Mesodermal cell (in vitro differentiated cells): ENCODE data around the gene SCRN2.

ENCODE experiments used
- H3K27ac ChIP-seq: 2 replicates; pipeline ENCODE4 v1.7.0; 2013; ENCODE audit warnings: mild to moderate bottlenecking, low read depth, low read length, moderate library complexity; ENCODE audit not compliant: severe bottlenecking
- H3K36me3 ChIP-seq: 2 replicates; pipeline ENCODE4 v1.7.1; 2013; ENCODE audit warnings: mild to moderate bottlenecking, low read length, moderate library complexity; ENCODE audit not compliant: control insufficient read depth, insufficient read depth
- H3K4me1 ChIP-seq: one replicate; pipeline ENCODE4 v1.7.1; 2013; ENCODE audit warnings: mild to moderate bottlenecking, low read length; ENCODE audit not compliant: insufficient read depth, control insufficient read depth, poor library complexity, severe bottlenecking
- H3K4me3 ChIP-seq: 2 replicates; pipeline ENCODE4 v1.7.0; 2013; ENCODE audit warnings: low read length, control low read depth, mild to moderate bottlenecking; ENCODE audit not compliant: insufficient read depth, poor library complexity, severe bottlenecking; ENCODE audit errors: extremely low read depth
- H3K9me3 ChIP-seq: 2 replicates; pipeline ENCODE4 v1.7.1; 2013; ENCODE audit warnings: mild to moderate bottlenecking, low read length, moderate library complexity; ENCODE audit not compliant: control insufficient read depth
- WGBS, 2 experiments: methylation state at CpG; one replicate each; pipeline ENCODE4 v1.1.5; 2013; ENCODE audit warnings: missing lambda C conversion rate in 2 of 2; ENCODE audit not compliant: insufficient coverage in 2 of 2; 5-methylcytosine and 5-hydroxymethylcytosine counted together

The SCRN2 gene

DNA sequence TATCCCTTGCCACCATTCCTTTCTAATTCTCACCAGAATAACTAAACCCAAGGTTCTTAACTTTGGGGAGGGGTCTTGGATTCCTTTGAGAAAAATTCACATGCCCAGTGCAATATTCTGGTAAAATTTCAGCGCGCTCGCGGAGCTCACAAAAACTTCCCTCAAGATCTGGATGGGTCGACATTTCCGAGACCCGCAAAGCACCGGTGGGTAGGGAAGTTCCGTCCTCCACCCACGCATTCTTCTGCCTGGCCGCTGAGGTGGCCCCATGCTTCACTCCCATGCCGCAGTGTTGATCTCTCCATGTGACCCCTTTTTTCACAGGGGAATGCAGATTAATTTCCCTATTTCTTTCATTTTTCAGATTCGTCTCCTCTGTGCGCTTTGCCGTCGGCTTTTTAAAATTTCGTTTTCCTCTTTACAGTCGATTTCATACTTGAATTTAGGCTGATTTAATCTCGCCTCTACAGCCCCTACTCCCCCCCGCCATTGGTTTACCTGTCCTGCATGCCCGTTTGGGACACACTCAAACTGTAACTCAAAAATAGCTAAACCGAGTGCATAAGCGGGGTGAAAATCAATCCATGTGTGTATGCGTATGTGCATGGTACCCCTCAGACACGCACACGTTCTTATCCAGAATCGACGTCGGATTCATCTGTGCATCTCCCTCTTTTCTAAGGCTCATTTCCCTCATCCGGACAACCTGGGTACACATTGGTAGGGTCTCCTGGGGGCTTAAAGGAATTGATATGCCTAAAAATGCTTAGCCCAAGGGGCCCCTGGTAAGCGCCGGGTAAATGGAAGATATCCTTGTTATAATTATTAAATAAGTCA is 11.3 kb upstream of the SCRN2 start:
- 35 to 50% methylated on average over 22 to 30 of the region's 32 CpGs for WGBS, 2 experiments
- Histone ChIP-seq H3K4me1 (peaks cover 47% of the 10 kb centered on the region), H3K36me3 (peaks cover 4% of the 10 kb centered on the region), H3K27ac (no peak overlapping the region), H3K4me3 (peak overlapping the region; percentile 57), H3K9me3 (no peaks in the 10 kb centered on the region)

DNA sequence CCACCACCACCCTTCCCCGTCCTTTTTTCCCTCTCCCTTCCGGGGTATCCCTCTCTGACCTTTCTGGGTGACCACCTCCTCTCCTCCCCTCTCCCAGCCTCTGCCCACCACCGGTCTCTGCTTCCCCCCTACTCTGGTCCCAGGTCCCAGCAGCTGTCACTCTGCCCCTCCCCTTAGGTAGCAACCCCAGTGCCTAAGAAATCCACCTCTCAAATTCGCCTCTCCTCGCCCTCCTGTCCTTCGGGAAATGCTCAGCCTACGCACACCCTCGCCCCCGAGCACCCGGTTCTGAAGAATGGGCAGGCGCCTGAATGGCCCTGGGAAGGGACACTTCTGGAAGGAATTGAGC is 10.7 kb upstream of the SCRN2 start:
- WGBS, 2 experiments: 0 to 5% methylated on average over 3 to 6 of the region's 11 CpGs
- no peaks in the 10 kb centered on the region for H3K9me3 ChIP-seq
- H3K4me3 ChIP-seq: peak overlapping the region; percentile 57
- H3K36me3 ChIP-seq: peaks cover 9% of the 10 kb centered on the region
- peaks cover 51% of the 10 kb centered on the region for H3K4me1 ChIP-seq
- H3K27ac ChIP-seq: no peak overlapping the region

DNA sequence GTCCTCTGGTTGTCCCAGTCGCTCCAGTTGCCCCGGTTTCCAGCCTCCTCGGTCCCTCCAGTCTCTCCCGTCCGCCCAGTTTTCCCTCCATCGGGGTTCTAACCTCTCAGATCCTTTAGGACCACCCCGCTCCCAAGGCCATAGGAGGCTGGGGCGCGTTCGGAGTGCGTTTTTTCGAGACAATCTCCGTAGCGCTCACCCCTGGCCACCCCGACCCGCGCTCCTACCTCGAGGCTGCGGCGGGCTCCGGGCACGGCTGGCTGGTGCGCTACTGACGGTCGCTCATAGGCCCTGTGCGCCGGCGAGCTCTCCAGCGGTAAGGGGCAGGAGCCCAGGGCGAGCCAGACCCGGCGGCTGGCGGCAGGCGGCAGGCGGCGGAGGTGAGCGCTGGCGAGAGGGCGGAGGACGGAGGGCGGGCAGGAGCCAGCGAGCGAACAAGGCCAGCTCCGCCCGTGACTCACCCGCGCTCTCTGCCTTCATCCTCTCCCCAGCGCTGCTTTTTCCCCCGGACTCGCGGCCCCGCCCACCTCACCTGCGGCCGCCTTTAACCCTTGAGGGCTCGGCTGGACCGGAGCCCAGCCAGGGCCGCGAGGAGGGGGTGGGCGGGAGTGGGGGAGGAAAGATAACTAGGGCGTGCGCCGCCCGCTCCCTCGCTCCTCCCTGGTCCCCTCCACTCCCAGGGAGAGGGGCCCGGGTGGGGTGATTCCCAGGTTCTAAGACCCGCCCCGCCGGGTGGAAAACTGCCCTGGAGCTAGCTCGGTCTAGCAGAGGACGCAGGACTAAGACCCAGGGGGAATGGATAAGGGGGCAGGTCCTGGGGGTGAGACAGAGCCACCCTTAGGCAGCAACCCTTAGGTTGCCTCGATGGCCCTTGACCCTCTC is 9.9 kb upstream of the SCRN2 start, which contains the start of gene SP6:
TSS of gene SP6 (minus strand) at position 472 of the 882 bp plus-strand sequence. CDS start 2,734 bp downstream, outside the sequence.
- Histone ChIP-seq H3K9me3 (no peaks in the 10 kb centered on the region), H3K36me3 (peaks cover 13% of the 10 kb centered on the region), H3K27ac (peak within 1 kb of the TSS; percentile 23), H3K4me1 (peaks cover 49% of the 10 kb centered on the region), H3K4me3 (peak within 1 kb of the TSS; percentile 57)
- WGBS, 2 experiments: 2% methylated on average over 39 to 52 of the region's 71 CpGs

DNA sequence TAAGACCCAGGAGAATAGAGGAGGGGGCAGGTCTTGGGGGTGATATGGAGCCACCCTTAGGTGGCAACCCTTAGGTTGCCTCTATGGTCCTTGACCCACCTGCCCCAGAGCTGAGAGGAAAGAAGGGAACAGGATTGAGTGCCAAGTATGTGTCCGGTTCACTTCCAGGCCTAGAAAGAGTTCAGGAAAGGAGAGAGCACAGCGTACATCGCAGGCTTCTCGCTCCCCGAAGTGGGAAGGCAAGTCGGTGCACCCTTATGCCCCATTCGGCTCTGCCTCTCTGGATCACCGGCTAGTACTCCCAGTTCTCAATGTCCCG is 9.3 kb upstream of the SCRN2 start:
- Histone ChIP-seq H3K27ac (no peak overlapping the region), H3K36me3 (peaks cover 13% of the 10 kb centered on the region), H3K4me1 (peaks cover 49% of the 10 kb centered on the region), H3K4me3 (peak overlapping the region; percentile 57), H3K9me3 (no peaks in the 10 kb centered on the region)
- WGBS, 2 experiments: 13 to 14% methylated on average over 9 of the region's 9 CpGs

DNA sequence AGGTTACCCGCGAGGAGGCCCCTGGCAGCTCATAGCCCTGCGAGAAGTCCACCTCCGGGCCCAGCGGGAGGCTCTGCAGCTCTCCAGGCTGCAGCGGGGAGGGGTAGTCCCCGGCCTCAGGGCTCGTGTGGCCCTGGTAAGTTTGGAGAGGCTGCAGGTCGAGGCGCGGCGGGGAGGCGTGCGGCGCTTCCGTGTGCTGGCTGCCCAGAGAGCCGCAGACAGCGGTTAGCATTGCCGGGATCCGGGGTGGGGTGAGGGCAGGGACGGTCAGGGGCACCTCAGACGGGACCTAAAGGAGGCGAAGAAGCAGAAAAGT is 7.1 kb upstream of the SCRN2 start:
- Histone ChIP-seq H3K36me3 (peaks cover 13% of the 10 kb centered on the region), H3K4me1 (peaks cover 55% of the 10 kb centered on the region), H3K4me3 (no peak overlapping the region), H3K9me3 (no peaks in the 10 kb centered on the region), H3K27ac (no peak overlapping the region)
- 29 to 34% methylated on average over 7 to 17 of the region's 23 CpGs for WGBS, 2 experiments

DNA sequence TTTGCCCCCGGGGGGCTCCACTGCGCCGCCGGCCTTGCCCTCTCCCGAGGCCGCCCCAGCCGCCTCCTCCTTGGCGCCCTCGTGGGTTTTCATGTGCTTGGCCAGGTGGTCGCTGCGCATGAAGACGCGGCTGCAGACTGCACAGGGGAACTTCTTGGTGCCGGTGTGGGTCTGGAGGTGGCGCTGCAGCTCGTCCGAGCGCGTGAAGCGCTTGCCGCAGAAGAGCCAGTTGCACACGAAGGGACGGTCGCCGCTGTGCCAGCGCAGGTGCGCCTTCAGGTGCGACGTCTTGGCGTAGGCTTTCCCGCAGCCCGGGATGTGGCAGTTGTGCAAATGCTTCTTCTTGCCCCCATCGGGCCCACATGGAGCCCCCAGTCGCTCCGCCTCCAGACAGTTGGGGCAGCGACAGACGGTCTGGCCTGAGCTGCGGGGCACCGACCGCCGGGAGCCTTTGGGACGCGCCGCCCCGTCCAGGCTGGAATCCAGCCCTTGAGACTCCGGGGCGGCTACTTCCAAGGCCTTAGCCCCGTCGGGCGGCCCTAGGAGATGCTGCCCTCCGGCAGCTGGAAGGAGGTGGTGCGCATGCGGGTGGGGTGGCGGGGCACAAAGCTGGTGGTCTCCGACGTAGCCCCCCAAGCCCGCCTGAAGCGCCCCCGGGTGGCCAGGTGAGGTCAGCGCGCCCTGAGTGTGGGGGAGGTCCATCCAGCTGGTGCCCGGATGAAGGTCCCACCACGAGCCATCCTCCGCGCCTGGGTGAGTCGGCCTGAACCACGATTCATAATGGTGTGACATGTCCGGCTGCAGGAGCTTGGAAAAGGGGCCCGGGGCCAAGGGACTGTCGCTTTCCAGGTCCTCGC is 6.5 kb upstream of the SCRN2 start:
- H3K36me3 ChIP-seq: peaks cover 13% of the 10 kb centered on the region
- H3K4me3 ChIP-seq: peak overlapping the region; percentile 1
- WGBS, 2 experiments: 29 to 35% methylated on average over 53 to 71 of the region's 71 CpGs

DNA sequence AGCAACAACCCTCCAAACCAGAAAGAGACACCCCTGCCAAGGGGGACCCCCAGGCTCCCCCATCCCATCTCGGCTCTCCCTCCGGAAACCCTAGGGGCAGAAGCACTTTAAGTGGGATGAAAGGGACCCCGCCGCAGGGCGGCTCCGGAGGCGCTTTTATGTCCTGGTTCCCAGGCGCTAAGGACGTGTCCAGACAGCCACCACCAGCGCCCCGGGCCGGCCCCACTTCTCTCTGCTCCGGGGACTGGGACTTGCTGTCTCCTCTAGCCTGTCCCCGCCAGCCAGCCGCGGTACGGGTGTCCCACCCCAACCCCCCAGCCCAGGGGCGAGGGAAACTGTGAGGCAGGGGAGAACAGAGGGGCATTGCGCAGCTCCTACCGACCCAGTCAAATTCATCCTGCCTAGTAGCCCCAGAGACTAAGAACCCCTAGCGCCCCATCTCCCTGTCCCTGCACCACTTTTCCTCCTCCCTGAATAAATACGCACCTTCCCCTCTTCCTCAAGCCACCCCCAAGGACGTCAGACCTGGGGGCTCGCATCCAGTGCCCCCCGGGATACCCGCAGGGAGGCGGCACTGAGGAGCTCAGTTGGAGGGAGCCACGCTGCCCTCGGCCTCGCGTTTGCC is 5.8 kb upstream of the SCRN2 start:
- 37 to 41% methylated on average over 23 of the region's 31 CpGs for WGBS, 2 experiments
- H3K4me1 ChIP-seq: peaks cover 47% of the 10 kb centered on the region
- H3K9me3 ChIP-seq: no peaks in the 10 kb centered on the region
- peak overlapping the region; percentile 1 for H3K4me3 ChIP-seq
- peaks cover 13% of the 10 kb centered on the region for H3K36me3 ChIP-seq
- no peak overlapping the region for H3K27ac ChIP-seq

More for the DNA sequence above, 6.5 kb upstream of the SCRN2 start:
- no peak overlapping the region for H3K27ac ChIP-seq
- peaks cover 55% of the 10 kb centered on the region for H3K4me1 ChIP-seq
- no peaks in the 10 kb centered on the region for H3K9me3 ChIP-seq

DNA sequence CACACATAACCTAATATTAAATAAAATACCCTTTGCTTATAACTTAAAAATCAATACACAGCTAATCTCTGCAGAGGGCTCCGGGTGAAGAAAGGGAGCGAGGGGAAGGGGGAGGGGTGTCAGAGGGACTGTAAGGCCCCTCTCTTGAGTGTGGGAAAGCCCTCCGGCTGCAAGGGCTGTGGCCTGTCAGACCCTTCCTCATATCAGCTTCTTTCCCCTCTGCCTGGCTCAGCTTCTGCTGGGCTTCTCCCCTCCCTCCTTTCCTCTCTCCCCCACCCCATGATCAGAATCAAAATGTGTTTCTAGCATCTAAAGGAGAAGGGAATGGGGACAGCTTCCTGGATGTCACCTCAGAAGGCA is 4.6 kb upstream of the SCRN2 start:
- H3K4me1 ChIP-seq: peaks cover 49% of the 10 kb centered on the region
- H3K27ac ChIP-seq: no peak overlapping the region
- H3K4me3 ChIP-seq: no peak overlapping the region
- WGBS, 2 experiments: no CpG with 5 or more reads among the region's 3 CpGs
- H3K9me3 ChIP-seq: no peaks in the 10 kb centered on the region
- H3K36me3 ChIP-seq: peaks cover 13% of the 10 kb centered on the region

DNA sequence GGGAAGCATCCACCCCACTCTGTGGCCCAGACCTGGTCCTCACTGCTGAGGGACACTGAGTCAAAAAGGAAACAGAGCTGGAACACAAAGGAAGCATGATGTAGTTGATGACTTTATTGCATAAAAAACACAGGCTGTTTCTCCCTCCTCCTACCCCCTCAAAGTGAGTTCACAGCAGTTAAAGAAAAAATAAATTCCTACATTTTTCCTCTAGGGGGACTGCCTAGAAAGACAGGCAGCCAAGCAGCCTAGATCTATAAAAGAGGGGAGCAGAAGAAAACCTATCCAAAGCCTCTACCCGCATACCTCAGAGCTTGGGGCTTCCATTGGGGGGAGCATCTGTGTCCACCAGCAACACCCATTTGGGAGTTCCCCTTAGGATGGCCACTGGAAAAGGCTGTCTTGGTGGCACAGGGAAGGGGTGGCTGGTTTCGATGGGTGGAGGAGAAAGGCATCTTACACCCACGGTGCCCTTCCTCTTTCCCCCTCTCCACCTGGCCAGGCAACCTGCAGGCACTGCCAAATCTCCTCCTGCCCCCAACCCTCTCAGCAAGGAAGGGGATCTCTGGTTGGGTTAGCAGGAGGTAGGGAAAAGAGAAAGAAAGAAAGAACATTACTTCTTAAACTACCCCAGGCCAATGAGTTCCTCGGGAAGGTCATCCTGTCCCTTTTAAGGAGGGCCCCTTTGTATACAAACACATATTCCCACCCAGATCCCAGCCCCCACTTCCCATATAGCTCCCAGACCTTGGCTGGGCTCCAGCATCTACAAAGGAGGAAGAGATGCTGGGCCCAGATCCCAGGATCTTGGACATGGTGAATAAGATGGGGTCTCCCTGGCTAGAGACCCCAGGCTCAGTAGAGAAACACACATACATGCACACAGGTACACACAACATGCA is 4.0 kb upstream of the SCRN2 start:
- Histone ChIP-seq H3K4me1 (peaks cover 43% of the 10 kb centered on the region), H3K36me3 (peaks cover 13% of the 10 kb centered on the region), H3K4me3 (no peak overlapping the region), H3K9me3 (no peaks in the 10 kb centered on the region), H3K27ac (no peak overlapping the region)
- 80% methylated on average over 1 of the region's 4 CpGs; no CpG with 5 or more reads in 1 of the 2 experiments for WGBS, 2 experiments
